ENCODE measurements around the gene CST2. TPM values are rescaled to one million over a fixed set of nuclear protein-coding genes. Genes with fewer than 3 reads are reported as not detected.
"Not testable (repeated sequence)": the region's sequence is repeated elsewhere in the genome, so short reads cannot be mapped to it uniquely, and the experiment has no call there.

Gene CST2
- total RNA-seq, 1 donor = 0.36 TPM

DNA sequence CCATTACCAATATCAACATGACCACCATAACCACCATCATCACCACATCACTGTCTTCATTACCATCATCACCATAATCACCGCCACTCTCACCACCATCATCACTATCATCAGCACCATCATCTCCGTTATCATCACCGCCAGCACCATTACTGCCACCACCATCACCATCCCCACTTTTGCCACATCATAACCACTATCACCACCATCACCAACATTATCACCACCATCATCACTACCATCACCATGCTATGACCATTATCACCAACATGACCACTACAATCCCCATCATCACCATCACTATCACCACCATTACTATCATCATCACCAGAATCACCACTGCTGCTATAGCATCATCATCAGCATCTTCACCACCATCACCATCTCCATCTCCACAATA lies 25.7 kb downstream of the CST2 start:
- no peak for DNase-seq (ENCODE audit: low read depth)
- no peak overlapping the region for H3K4me3 ChIP-seq (ENCODE audit: low read depth, low read length)
- TF ChIP-seq, protein P1, sequence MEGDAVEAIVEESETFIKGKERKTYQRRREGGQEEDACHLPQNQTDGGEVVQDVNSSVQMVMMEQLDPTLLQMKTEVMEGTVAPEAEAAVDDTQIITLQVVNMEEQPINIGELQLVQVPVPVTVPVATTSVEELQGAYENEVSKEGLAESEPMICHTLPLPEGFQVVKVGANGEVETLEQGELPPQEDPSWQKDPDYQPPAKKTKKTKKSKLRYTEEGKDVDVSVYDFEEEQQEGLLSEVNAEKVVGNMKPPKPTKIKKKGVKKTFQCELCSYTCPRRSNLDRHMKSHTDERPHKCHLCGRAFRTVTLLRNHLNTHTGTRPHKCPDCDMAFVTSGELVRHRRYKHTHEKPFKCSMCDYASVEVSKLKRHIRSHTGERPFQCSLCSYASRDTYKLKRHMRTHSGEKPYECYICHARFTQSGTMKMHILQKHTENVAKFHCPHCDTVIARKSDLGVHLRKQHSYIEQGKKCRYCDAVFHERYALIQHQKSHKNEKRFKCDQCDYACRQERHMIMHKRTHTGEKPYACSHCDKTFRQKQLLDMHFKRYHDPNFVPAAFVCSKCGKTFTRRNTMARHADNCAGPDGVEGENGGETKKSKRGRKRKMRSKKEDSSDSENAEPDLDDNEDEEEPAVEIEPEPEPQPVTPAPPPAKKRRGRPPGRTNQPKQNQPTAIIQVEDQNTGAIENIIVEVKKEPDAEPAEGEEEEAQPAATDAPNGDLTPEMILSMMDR (IDR thresholded peaks at IDR 0.05; ENCODE audit: insufficient read depth, low read length) = no peak

DNA sequence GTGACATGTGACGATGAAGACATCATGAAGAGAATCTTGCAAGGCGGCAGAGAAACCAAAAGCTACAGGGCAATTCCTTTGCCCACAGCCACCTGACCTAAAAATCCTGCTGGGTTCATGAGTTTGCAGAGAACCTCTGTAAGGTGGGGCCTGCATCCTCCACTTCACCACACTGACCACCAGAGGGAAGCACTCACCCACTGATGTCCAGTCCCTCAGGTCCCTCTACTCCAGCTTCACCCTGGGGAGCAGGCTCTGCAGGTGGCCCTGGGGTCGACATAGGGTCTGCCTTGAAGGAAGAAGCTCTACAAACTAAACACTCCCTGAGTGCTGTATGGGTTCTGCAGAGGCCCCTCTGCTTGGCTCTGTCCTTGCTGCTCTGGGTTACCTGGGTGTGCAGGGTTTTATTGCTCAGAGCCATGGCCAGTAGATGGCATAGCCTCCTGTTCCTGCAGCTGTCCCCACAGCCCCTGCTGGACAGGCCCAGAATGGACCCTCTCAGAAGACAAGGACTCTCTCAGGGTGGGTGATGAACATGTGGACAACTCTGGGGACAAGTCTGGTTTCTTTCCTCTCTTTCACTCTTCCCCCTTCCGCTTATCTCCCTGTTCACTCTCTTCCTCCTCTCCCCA lies 27.2 kb downstream of the CST2 start:
- peak; percentile 28 for DNase-seq (ENCODE audit: low read depth)
- H3K4me3 ChIP-seq (ENCODE audit: low read depth, low read length) = not testable (repeated sequence)
- TF ChIP-seq, protein P1 (IDR thresholded peaks at IDR 0.05; ENCODE audit: insufficient read depth, low read length) = peak; percentile 62

DNA sequence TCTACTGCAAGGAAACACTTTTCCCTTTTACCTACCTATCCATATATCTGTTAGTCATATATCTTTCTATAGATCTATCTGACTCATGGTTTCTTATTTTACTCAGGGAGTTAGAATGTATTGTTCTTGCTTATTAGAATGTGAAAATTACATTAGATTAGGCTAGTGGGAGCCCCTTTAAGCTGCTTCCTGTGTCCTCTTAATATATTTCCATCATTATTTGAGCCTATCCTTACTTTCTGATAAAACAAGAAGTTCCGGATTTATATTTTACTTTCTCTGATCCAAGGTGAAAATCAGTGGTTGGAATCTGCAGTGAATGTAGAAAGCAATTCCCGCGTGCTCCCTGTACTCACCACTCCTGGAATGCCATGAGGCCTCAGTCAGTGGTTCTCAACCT lies 31.0 kb downstream of the CST2 start:
- TF ChIP-seq, protein P1 (IDR thresholded peaks at IDR 0.05; ENCODE audit: insufficient read depth, low read length) = no peak
- no peak for DNase-seq (ENCODE audit: low read depth)
- H3K4me3 ChIP-seq (ENCODE audit: low read depth, low read length) = no peak overlapping the region

DNA sequence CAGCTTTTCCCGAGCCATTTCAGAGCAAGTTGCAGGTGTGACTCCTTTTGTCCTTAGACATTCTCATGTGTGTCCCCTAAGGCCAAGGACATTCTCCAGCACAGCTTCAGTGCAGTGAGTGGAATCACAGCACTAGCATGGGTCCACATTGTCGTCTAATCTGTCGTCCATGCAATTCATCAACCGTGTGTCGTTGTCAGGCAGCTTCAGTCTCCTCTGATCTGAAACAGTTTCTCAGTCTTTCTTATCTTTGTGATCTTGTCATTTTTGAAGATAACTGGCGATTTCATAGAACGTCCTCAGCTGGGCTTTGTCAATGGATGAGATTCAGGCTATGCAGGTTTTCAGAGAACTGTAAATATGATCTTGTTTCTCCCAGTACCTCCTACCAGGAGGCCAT lies 31.7 kb downstream of the CST2 start:
- DNase-seq (ENCODE audit: low read depth) = no peak
- TF ChIP-seq, protein P1 (IDR thresholded peaks at IDR 0.05; ENCODE audit: insufficient read depth, low read length) = no peak
- H3K4me3 ChIP-seq (ENCODE audit: low read depth, low read length) = no peak overlapping the region

DNA sequence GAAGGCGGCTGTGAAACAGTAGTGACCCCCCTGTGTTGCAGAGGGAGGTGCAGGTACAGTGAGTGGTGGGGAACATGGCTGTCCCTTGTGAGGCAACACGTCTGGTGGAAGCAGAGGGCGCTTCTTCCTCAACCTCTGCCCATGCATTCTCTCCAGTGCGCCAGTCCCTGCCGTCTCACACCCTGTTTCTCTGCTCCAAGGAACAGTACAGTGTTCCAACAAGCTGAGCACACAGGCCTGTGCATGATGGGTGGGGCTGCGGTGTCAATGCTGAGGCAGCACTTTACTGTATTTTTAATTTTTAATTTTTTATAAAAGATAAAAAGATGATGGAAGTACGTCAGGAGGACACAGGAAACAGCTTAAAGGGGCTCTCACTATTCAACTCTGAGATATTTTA lies 32.5 kb downstream of the CST2 start:
- DNase-seq (ENCODE audit: low read depth) = no peak
- TF ChIP-seq, protein P1 (IDR thresholded peaks at IDR 0.05; ENCODE audit: insufficient read depth, low read length) = no peak
- no peak overlapping the region for H3K4me3 ChIP-seq (ENCODE audit: low read depth, low read length)

DNA sequence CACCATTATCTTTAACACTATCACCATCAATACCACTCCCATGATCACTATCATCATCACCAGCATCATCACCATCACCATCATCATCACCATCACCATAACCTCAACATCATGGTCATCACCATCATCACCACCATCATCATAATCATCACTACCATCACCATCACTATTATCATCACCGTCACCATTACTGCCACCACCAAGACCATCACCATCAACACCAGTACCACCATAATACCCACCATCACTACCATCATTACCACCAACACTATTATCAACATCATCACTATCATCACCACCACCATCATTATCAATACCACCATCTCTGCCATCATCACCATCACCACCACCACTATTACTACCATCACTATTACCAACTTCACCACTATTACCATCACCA lies 43.1 kb downstream of the CST2 start:
- H3K4me3 ChIP-seq (ENCODE audit: low read depth, low read length) = no peak overlapping the region
- TF ChIP-seq, protein P1 (IDR thresholded peaks at IDR 0.05; ENCODE audit: insufficient read depth, low read length) = no peak
- no peak for DNase-seq (ENCODE audit: low read depth)
